ENCODE results near the gene SPRED2.

SPRED2 gene

DNA sequence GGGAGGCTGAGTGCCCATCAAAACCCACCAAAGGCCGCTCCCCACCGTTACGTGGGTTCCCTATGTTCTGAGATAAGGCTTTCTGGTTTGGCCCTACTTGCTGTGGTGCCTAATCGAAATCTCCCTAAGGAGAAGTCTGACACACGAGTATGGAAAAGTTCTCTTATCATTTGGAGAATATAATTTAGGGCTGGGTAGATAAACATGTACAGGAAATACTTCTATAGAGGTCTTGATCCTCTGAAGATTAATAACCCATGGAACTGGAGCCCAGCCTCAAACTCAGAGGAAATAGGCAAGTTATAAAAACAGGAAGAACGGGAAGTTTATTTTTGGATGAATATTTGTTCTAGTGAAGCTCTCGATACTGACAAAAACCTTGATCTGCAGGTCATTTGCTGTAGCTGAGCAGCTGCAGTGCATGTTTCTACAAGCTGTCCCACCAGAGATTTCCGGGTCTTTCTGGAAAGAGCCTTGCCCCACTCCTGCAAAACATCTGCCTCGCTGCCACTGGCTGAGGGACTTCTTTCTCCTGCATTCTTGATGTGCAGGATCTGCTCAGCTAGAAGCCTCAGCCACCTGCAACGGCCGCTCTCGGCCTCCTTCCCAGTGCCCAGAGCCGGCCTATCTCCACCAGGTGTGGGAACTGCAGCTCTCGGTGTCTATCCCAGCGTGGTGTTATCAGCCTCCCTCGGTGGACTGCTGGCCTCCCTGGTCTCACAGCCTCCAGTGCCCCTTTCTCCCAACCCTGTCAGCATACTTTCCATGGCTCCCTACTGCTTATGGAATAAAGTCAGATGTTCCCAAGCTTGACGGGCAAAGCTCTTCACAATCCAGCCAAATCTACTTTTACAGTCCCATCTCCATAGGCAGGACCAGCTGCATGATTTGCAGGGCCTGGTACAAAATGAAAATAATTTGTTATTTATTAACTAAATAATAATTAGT lies 48.6 kb downstream of the SPRED2 start:
- DNase-seq (ENCODE audit: low spot score) = no peak

DNA sequence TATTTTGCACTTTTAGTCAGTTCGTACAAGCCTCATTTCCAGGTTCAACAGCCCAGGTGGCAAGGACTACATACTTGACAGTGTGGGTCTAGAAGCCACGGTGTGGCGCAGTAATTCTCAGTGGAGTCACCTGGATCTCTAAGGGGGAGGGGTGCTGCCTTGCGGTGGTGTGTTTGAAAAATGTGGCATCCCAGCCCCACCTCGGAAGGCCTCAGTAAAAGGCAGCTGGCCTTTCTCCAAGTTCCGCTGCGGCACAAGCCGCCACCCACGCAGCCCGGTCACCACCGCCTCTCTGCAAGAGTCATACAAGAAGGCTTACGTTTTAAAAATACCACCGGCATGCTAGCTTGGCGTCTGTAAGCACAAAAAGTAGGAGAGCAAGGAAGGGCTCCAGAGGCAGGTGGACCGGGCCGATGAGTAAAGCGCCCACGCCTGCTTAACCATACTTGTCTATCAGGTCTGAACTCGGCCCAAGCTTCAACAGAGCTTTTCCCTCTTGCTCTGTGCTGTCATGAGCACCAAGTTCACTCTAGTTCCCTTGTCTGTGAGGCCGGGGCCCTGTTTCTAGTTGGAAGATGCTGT lies 49.5 kb downstream of the SPRED2 start:
- DNase-seq (ENCODE audit: low spot score) = peak; percentile 72

DNA sequence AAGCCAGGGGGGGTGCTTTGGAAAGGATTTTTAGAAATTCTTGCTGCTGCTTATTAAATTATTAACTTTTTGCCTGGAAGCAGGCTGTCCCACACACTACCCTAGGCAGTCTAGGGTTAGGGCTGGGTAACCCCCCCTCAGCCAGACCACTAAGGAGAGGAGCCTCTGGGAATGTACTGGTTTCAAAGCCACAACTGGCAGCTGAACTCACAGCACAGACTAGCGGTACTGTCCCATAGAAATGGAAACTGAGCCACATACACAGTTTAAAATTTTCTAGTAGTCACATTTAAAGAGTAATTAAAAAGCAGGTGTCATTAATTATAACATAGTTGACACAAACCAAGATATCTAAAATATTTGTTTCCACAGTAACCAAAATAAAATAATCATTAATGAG lies 50.1 kb downstream of the SPRED2 start:
- DNase-seq (ENCODE audit: low spot score) = no peak

DNA sequence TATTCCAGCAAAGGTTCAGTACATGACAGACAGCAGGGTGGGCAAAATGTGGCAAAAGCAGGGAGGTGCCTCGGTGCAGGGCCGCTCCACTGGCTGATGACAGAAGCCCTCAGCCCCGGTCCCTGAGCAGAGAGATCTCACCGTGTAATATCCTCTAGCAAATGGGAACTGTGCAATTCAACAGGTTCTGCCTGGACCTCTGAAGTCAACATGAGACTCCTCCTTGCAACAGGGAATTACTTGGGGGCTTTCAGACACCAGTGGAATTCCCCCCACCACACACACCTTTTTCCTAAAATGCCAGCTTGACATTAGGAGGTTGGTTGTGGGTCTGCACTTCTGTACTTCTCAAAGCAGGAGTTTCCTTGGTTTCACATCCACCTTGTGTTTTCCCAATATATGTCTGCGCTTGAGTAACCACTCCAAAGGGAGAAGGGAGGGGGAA lies 50.8 kb downstream of the SPRED2 start:
- no peak for DNase-seq (ENCODE audit: low spot score)

DNA sequence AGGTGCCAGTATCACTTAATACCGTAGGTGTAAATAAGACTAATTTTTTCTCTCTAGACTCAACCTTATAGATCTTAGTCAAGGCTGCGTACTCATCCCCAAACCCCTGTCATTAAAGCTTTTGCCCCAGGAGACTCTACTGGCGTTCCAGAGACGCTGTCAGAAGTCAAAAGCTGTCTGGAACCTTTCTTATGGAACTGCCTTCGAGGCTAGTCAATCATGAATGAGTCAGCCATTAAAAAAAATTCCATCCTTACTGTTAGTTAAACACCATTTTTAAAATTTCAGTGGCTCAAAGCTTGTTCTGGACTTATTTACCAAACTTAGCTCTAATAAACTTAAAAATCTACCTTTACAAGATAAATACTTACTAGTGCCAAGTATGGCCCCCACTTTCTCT lies 52.1 kb downstream of the SPRED2 start:
- no peak for DNase-seq (ENCODE audit: low spot score)

DNA sequence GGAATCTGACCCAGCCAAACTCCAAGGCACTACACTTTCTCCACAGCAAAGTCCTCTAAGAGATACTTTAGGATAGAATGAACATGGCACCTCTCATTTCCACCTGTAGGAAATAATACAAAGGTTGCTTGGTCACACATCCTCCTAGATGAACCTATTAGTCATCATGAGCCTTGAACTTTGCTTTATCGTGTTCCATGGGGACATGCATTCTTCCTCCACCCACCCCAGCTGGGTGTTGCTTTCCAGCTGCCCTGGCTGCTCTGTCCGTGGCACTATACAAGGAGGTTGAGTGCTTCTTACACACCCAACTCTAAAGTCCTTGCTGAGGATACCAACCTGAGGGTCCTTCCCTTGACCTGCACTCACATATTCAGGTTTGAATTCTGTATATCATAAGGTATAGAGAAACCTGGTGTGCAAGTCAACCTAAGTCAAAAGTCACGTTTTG lies 52.7 kb downstream of the SPRED2 start:
- DNase-seq (ENCODE audit: low spot score) = no peak

DNA sequence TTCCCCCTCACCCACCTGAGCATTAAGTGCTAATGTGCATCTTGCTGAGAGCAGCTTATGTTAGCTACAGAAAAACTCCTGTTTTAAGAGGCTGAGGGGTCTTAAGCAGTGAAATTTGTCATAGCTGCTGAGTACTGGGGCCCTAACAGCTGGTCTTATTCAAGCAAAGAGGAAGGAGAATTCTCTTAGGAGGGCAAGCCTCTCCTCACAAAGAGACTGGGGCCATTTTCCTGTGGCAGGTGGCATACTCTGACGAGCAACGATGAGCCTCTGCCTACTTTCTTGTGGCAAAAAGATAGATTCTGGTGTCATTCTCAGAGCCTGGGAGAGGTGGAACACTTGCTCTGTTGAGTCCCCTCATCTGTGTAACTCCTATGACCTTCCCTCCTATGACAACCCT lies 53.2 kb downstream of the SPRED2 start:
- DNase-seq (ENCODE audit: low spot score) = no peak

DNA sequence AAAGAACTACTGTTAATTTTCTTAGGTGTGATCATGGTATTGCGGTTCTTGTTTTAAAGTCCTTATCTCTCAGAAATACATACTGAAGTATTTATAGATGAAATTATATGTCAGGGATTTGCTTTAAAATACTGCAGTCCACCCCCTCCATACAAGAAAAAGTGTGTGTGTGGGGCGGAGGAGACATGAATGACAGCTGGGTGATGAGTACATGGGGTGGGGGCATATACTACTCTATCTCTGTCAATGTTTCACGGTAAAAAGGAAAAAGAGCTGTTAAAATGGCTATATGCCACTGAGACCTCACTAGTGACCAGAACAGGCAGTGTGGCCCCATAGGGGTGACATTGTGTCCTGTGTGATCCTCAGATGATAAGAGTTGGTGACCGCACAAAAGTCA lies 54.1 kb downstream of the SPRED2 start:
- DNase-seq (ENCODE audit: low spot score) = no peak

DNA sequence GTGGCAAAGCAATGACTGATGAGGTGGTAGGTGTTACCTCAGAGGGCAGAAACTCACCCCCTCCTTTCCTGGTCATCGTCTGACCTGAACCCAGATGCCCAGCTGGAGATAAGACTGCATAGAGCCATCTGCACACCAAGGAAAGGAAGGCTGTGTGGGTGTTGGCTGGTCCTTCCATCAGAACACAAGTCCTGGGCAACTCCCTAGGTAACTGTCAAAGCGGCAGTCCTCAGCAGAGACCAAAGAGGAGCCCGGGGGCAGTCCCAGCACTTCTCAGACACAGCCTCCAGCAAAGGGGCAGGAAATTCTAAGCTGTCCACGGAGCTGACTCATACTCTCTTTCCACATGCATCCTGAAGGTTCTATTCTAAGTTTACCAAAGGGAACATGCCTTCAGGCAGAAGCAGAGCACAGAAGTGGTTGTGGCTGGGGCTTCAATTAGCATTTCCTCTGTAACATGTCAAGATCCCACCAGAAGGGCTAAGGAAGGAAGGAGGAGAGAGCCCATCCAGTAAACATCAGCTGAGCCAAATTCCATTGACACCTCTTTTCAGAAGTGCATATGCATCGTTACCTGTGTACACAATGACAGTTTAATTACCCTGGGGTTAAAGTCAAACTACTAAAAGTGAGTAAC lies 54.7 kb downstream of the SPRED2 start:
- DNase-seq (ENCODE audit: low spot score) = no peak

DNA sequence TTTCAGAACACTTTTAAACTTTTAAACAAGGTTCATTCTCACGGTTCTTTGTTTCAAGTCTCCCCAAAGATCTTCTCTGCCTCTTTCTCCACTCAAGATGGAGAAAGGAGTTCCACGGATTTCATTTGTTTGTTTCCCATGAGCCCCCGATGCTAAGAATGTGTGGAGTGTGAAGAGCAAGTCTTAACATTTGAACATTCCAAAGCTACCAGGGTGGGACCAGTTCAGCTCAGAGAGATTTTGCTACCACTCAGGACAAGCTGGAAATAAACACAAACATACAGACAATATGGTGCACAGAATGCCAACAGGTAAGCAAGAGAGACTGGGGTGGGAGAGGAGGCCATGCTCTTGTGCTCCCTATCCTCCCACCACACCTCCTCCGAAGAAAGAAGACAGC lies 56.7 kb downstream of the SPRED2 start:
- no peak for DNase-seq (ENCODE audit: low spot score)

DNA sequence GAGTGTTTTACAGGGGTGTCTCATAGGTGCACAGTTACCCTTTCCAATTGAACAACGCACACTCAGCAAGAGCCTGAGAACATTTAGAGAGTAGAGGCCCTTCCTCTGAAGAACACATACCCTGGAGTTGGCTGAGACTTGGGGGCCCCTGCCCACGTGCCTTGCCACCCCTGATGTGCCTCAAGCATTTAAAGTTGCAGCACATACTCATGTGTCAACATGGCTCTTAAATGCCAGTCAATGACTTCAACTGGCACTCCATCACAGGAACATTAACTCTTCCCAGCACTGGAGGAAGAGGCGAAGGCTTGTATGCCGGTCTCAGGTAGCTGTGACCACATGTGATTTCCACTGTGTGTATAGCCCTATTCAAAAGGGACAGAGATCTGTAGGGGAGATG lies 57.4 kb downstream of the SPRED2 start:
- no peak for DNase-seq (ENCODE audit: low spot score)

DNA sequence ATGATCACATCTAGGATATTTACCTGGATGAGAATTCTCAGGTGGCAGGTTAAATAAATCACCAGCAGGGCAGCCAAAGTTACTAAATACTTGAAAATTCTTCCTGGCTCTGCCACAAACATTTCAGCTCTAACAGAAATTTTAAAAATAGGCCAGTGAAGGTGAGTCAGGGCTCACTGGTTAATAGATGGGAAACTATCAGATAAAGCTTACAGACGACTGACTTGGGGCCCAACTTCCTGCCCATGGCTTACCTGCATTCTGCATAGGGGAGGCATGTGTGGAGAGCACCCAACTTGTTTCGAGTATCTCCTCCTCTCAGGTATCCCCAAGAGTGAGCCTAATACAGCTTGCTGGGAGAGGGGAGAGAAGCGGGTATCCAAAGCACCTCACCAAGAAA lies 57.8 kb downstream of the SPRED2 start:
- DNase-seq (ENCODE audit: low spot score) = no peak

DNA sequence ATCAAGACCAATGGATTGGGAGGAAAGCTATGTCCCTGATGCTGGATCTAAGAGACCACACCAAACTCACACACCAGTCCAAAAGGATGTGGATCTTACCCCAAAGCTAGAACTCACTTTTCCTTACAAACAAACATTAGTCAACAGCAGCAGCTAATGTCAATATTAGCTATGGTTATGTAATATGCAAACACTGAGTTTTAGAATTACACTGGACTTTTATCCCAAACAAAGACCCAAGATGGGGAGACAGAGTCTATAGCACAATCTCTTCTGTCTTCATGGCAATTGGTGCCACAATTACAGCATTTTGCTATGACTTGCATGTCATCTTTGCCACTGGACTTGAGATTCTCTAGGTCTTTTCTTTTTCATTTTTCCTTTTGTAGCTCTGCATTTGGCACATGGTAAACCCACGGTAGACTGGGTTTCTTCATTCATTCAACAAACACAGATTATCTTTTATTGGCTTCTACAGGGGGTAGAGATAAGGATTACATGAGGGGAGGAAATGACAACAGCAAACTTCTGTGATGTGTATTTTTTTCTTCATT lies 59.0 kb downstream of the SPRED2 start:
- no peak for DNase-seq (ENCODE audit: low spot score)

DNA sequence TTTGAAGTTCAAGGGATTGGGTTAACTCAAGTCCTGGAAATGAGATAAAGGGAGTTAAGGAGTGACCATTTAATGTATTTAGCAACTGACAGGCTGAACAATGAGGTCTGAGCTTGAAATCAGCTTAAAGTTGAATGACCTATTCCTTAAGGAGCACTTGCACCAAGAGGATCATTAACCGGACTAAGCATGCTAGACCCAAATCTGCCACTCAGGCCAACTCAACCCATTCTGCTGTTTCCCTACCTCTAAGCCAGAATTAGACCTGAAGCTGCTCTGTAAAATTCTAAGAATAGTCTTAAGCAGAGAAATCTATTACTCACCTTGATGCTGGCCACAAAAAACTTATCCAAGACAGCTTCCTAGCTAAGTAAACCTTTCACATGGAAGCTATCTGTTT lies 59.8 kb downstream of the SPRED2 start:
- DNase-seq (ENCODE audit: low spot score) = no peak

DNA sequence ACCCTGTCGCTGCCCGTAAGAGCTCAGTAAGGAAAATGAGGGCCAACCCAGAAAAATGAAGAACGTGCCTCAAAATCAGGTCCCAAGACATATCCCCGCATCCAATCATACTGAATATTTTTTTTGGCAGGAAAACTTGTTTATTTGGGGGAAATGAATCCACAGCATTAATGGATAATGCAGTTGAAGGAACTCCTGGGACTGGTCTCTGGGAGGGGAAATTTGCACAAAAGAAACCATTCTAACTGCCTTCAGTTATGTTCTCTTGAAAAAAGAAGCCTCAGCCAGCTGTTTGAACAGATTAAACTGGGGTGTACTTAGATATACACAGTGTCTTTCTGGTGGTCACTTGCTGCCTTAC lies 61.3 kb downstream of the SPRED2 start:
- no peak for DNase-seq (ENCODE audit: low spot score)

DNA sequence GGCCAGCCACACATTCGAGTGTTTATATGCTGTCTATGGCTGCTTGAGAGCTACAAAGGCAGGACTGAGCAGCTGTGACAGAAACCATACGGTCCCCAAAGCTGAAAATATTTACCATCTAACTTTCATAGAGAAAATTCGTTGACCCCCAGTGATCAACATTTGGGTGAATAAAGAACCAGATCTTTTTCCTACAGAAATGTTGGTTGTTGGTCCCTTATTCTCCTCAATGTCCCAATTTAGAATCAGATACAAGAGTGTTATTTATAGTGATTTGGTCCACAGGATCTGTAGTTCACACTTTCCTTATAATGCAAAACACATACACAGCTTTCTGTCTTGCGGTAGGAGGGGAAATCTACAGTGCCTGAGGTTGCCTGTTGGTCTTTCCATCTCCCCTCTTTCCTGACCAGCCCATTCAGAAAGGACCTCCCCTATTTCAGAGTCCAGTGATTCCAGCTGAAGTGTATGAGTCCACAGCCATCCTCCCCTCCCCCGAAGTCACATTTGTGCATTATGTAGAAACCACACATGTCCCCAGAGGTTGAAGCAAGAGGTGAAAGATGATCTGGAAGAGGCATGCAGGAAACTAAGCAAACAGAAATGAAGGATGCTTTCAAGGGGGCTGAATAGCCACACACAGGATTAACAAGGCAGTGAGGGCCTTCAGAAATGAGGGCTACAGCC lies 61.9 kb downstream of the SPRED2 start:
- DNase-seq (ENCODE audit: low spot score) = no peak

DNA sequence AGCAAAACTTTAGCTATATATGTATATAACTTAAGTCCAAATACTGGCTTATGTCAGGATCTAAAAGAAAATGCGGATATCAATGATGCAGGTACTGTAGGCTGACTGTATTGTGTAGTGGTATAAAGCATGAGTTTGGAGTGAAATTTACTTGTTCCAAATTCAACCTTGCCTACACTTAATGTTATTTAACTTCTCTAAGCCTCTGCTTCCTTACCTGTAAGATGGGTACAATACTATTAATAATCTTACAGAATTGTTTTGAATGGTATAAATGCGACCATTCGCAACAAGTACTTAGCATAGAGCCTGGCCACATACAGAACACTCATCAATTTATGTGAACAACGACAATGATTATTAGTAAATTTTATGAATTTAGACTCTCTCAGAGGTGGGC lies 62.4 kb downstream of the SPRED2 start:
- DNase-seq (ENCODE audit: low spot score) = no peak

DNA sequence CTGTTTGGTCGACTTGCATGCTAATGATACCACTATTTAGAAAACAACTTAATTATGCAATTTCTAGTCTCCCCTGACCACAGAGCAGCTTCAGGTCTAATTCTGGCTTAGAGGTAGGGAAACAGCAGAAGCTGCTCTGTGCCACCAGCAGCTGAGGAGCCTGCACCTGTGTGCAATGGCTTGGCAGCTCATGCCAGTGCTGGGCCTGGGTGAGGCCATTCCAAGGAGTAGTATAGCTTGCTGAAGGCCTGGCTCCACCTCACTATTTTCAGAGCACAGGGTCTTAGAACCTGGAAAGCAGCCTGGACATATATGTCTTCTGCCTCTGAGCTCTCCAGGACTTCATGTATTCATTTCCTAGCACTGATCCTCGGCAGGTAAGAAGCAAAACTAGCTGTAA lies 62.8 kb downstream of the SPRED2 start:
- no peak for DNase-seq (ENCODE audit: low spot score)

DNA sequence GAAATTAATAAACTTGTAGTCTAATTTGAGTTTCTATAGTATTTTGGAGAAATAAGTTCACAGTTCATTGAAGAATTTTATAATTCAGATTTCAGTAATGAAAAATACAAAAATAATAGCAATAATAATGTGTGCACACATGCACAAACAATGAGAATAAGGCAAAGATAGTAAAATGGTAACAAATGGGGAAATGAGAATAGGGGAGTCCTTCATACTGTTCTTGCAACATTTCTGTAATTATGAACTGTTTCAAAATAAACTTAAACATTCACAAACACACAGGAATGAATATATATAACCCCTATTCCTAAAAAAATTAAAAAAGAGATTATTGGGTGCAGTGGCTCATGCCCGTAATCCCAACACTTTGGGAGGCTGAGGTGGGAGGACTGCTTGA lies 63.9 kb downstream of the SPRED2 start:
- no peak for DNase-seq (ENCODE audit: low spot score)

DNA sequence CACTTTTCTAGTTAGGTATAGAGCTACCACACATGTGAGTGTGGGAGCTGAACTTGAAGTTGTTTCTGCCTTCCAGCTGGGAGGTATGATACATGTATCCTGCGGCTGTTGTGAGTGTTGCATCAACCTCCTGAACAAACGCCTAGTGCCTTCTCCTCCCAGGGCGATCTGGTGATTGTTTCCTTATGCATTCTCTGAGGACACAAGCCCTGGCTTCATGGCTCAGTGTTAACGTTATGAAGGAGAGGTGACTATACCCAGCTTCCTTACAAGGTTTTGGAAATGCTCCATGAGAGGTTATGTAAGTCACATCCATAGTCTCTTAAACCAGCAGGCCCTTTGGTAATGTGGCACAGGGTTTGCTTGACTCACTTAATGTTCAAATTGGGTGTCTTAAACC lies 64.9 kb downstream of the SPRED2 start:
- no peak for DNase-seq (ENCODE audit: low spot score)

DNA sequence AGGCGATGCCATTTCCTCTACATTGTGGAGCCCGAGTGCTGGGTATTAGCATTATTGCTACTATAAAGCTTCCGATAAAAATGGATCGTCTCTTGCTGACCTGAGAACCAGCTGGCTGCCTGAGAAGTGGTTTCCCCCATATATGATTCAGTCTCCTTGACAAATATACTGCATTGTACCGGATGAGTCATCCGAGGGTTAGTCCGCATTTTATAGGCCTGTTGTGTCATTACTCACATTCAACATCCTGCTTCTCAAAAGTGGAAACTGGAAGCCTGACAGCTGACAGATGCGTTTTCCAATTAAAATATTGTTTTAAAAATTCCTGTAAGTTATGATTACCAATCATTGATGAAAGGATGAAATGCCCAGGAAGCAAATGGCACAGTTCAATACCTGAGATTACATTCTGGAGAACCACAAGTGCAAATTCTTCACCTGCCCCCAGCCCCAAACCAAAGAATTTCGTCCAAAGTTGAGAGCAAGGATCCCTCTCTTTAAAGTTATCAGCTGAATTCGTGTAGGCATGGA lies 65.7 kb downstream of the SPRED2 start:
- DNase-seq (ENCODE audit: low spot score) = peak; percentile 48

Data from CD4-positive, alpha-beta T cell treated with Interleukin-15 for 4 hours (primary cell).